Epithelial cell of esophagus (primary cell): ENCODE results near the gene TNIK.
A peak's percentile ranks its signal among the peaks of the same experiment; 100 is the strongest.

Experiments
- DNase-seq: peaks from one replicate; pipeline ENCODE4 v3.0.0; 2010; ENCODE audit warnings: low read depth
- H3K4me3 ChIP-seq: 2 replicates; pipeline ENCODE4 v1.5.1; 2011; ENCODE audit warnings: mild to moderate bottlenecking, low read length, control low read depth
- CTCF ChIP-seq: IDR thresholded peaks from 2 replicates; pipeline ENCODE4 v1.5.1; 2011; ENCODE audit warnings: low read depth, mild to moderate bottlenecking, low read length, control low read depth, inconsistent platforms; ENCODE audit not compliant: insufficient read depth; ENCODE audit errors: missing control alignments

TNIK gene

DNA sequence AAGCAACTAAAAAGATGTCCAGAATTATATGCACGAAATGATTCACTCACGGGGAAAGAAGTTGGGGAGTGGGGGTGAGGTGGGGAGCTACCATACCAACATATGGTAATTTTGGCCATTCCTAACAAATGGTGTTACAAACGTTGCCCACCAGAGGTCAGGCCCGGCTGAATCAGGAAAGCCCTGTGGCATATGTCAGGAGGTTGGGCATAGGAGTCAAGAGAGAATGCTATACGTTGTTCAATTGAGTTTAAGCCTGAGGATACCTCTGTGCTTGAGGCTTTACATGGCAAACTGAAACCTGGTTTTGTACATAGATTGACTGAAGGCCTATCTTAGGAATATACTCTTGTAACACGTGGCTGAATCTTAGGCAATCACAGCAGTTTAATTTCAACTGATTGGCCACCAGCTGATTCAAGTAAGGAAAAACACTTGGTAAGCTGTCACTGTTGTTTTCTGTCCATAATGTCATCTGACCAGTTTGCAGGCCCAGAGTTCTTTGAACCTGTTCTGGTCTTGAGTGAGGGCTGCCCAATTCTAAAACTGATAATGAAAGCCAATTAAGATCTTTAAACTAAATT is 410.3 kb downstream of the TNIK start:
- peak; percentile 53 for DNase-seq
- H3K4me3 ChIP-seq, result no peak overlapping the region
- TF ChIP-seq CTCF, result peak; percentile 42

DNA sequence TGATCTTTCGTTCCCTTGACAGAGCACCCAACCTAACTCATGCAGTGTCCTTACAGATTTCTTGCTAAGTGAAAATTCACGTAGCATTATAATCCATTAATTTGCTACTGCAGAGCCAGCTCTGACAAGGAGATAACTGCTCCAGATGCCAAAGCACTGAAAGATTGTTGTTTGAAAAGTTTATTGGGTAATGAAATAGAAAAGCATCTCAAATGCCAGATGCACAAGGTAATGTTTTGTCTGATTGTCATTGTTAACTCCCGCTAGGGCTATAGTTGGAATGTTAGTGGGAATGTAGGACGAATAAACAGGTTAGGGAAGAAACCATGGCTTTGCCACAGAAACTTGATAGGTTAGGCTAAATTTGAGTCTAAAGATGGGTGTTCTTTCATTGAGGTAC is 413.4 kb downstream of the TNIK start:
- TF ChIP-seq CTCF, result no peak
- no peak overlapping the region for H3K4me3 ChIP-seq
- no peak for DNase-seq

DNA sequence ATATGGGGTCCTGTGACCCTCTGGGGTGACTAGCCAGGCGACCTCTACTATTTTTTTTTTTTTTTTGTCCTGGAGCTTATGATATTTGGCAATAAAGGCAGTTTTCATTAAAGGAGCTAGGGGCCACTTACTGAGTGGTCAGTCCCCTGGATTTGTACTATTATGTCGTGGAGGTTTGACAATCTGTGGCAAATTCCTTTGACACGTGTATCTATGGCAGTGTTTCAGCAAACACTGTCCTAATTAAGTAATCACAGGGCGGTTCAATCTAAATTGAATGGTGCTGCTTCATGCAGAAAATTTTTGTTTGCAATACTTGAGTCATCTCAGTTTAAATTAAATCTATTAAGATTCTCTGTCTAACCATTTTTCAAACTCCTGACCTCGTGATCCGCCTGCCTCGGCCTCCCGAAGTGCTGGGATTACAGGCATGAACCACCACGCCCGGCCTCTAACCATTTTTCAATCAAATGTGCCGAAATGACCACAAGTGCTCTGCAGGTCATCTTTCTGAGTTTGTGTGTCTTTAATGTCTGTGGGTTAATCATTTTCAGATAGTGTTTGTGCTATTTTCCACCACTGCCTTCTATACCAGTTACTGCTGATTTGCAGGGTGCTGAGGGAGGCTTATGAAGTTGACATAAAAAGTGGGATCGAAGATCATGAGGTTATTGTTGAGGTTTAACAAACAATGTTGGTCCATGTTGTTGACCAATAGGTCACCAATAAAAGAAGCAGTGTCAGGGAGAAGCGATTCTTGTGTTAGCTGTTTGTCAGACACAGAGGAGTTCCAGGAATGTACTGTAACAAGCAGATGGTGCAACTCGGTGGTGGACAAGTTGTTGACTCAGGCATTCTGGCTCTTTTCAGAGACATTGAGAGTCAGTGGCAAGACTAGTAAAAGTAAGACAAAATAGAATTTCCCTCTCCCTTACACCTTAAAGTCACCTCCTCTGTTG is 415.1 kb downstream of the TNIK start:
- H3K4me3 ChIP-seq, result no peak overlapping the region
- peak; percentile 53 for DNase-seq

DNA sequence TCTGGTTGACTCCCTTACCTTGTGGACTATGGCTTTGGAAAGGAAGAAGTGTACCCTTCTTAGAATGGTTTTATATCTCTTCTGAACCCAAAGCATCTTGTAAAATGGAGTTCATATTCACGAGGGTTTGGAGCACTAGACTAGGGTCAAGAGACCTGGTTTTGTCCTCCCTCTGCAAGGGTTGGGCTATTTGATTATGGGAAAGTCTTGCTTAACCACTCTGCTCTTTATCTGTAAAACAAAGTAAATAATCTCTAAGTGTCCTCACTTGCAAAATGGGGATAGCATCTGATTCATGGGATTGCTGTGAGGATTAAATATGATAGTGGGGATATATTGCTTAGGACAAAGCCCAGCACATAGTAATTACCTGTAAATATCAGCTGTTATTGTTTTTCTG is 415.8 kb downstream of the TNIK start:
- no peak for DNase-seq
- no peak for TF ChIP-seq CTCF
- no peak overlapping the region for H3K4me3 ChIP-seq

More for the DNA sequence above, 415.1 kb downstream of the TNIK start:
- TF ChIP-seq CTCF, result no peak

GRCh38 chr3:171039674-171040073 is 420.5 kb downstream of the TNIK start:
- no peak overlapping the region for H3K4me3 ChIP-seq
- DNase-seq, result no peak
- no peak for TF ChIP-seq CTCF

- H3K4me3 ChIP-seq, result no peak overlapping the region
- DNase-seq, result peak; percentile 11
- no peak for TF ChIP-seq CTCF
Measured at GRCh38 chr3:171038342-171038741, 421.9 kb downstream of the TNIK start.
